ENCODE results near the gene MACROD2.

The MACROD2 gene

GRCh38 chr20:14401479-14402138 is 406.3 kb downstream of the MACROD2 start:
- no peak for DNase-seq

- DNase-seq = no peak
Observed at GRCh38 chr20:14404515-14404914, 409.2 kb downstream of the MACROD2 start.

GRCh38 chr20:14406495-14406894 is 411.2 kb downstream of the MACROD2 start:
- DNase-seq = no peak

GRCh38 chr20:14407336-14407735 is 412.0 kb downstream of the MACROD2 start:
- DNase-seq = no peak

GRCh38 chr20:14410869-14411555 is 415.7 kb downstream of the MACROD2 start:
- DNase-seq = no peak

- no peak for DNase-seq
Observed at GRCh38 chr20:14412065-14412681, 416.9 kb downstream of the MACROD2 start.

- DNase-seq = no peak
Observed at GRCh38 chr20:14413835-14414234, 418.5 kb downstream of the MACROD2 start.

GRCh38 chr20:14414560-14414959 is 419.2 kb downstream of the MACROD2 start:
- DNase-seq = no peak

- DNase-seq = no peak
Observed at GRCh38 chr20:14415467-14415866, 420.2 kb downstream of the MACROD2 start.

- no peak for DNase-seq
Observed at GRCh38 chr20:14418376-14418775, 423.1 kb downstream of the MACROD2 start.

GRCh38 chr20:14422892-14423291 is 427.6 kb downstream of the MACROD2 start:
- DNase-seq = no peak

- no peak for DNase-seq
Observed at GRCh38 chr20:14431568-14431967, 436.3 kb downstream of the MACROD2 start.

- DNase-seq = no peak
Observed at GRCh38 chr20:14432085-14432484, 436.8 kb downstream of the MACROD2 start.

GRCh38 chr20:14432597-14432996 is 437.3 kb downstream of the MACROD2 start:
- no peak for DNase-seq

GRCh38 chr20:14434384-14435136 is 439.2 kb downstream of the MACROD2 start:
- no peak for DNase-seq

- no peak for DNase-seq
Observed at GRCh38 chr20:14441201-14441600, 445.9 kb downstream of the MACROD2 start.

- no peak for DNase-seq
Observed at GRCh38 chr20:14444106-14444505, 448.8 kb downstream of the MACROD2 start.

- no peak for DNase-seq
Observed at GRCh38 chr20:14445310-14445709, 450.0 kb downstream of the MACROD2 start.

GRCh38 chr20:14445902-14446301 is 450.6 kb downstream of the MACROD2 start:
- no peak for DNase-seq

- DNase-seq = no peak
Observed at GRCh38 chr20:14446446-14446845, 451.1 kb downstream of the MACROD2 start.

- DNase-seq = no peak
Observed at GRCh38 chr20:14449323-14449722, 454.0 kb downstream of the MACROD2 start.

GRCh38 chr20:14450256-14450655 is 454.9 kb downstream of the MACROD2 start:
- no peak for DNase-seq

Data from anterior cingulate cortex (tissue), 58 donors.